ENCODE data around the gene TSPAN4. TPM values are rescaled to one million over a fixed set of nuclear protein-coding genes. Genes with fewer than 3 reads are reported as not detected.

The TSPAN4 gene
- total RNA-seq, 4 donors from 2014 or later: 25.1 to 75.0 (median 32.4) TPM

- H3K27ac ChIP-seq: peak overlapping the region; percentile 88 to 95 (median 92)
- WGBS, 2 donors (ENCODE audit: low coverage in 1 of 2): 28 to 50% methylated on average over 2 to 28 of the region's 31 CpGs
- H3K27me3 ChIP-seq: peaks cover 25% of the 10 kb centered on the region
- no peaks in the 10 kb centered on the region for H3K9me3 ChIP-seq
- H3K4me3 ChIP-seq: peak overlapping the region in 3 of 4 donors; percentile 54 to 86 (median 65)
- H3K4me1 ChIP-seq: peaks cover 32 to 83% (median 64%) of the 10 kb centered on the region in 4 donors
- H3K36me3 ChIP-seq: peaks cover 0 to 13% (median 4%) of the 10 kb centered on the region in 4 donors
- peak; percentile 86 for DNase-seq
- TF ChIP-seq POLR2AphosphoS5 (IDR thresholded peaks at IDR 0.05) (peak; percentile 53 to 68 (median 65)), EP300 (IDR thresholded peaks at IDR 0.05; ENCODE audit: low read depth) (no peak), CTCF (IDR thresholded peaks at IDR 0.05) (peak in 1 of 5 experiments; percentile 25), POLR2A (IDR thresholded peaks at IDR 0.05) (peak; percentile 54)
- in situ Hi-C loops (cut with MboI; ENCODE audit: low pct_ligation_motif_present in 1 of 4, low pct_unique_long_range_greater_than_20kb in 1 of 4, low sequenced_read_pairs in 3 of 4) (no loop called here), intact Hi-C loops (cut with DNase I; ENCODE audit: low total_unique reads) (no loop called here)
These were observed 8.0 kb upstream of the TSPAN4 start for GRCh38 chr11:834371-835316.

GRCh38 chr11:836274-836673, 6.4 kb upstream of the TSPAN4 start:
- Histone ChIP-seq H3K4me1 (peaks cover 28 to 83% (median 56%) of the 10 kb centered on the region in 4 donors), H3K27ac (peak overlapping the region in 2 of 4 donors; percentile 91 to 92), H3K9me3 (no peaks in the 10 kb centered on the region), H3K36me3 (peaks cover 0 to 16% (median 6%) of the 10 kb centered on the region in 4 donors), H3K4me3 (no peak overlapping the region), H3K27me3 (peaks cover 9% of the 10 kb centered on the region)
- WGBS, 2 donors (ENCODE audit: low coverage in 1 of 2): 80% methylated on average over 4 of the region's 14 CpGs; no CpG with 5 or more reads in 1 of the 2 donors
- no peak for TF ChIP-seq POLR2AphosphoS5 (IDR thresholded peaks at IDR 0.05)
- TF ChIP-seq CTCF (IDR thresholded peaks at IDR 0.05): no peak
- no peak for TF ChIP-seq EP300 (IDR thresholded peaks at IDR 0.05; ENCODE audit: low read depth)
- no peak for TF ChIP-seq POLR2A (IDR thresholded peaks at IDR 0.05)
- intact Hi-C loops (cut with DNase I; ENCODE audit: low total_unique reads): no loop called here
- DNase-seq: no peak
- in situ Hi-C loops (cut with MboI; ENCODE audit: low pct_ligation_motif_present in 1 of 4, low pct_unique_long_range_greater_than_20kb in 1 of 4, low sequenced_read_pairs in 3 of 4): no loop called here

- no peak for TF ChIP-seq EP300 (IDR thresholded peaks at IDR 0.05; ENCODE audit: low read depth)
- TF ChIP-seq POLR2A (IDR thresholded peaks at IDR 0.05): no peak
- no peak for TF ChIP-seq CTCF (IDR thresholded peaks at IDR 0.05)
- TF ChIP-seq POLR2AphosphoS5 (IDR thresholded peaks at IDR 0.05): no peak
- WGBS, 2 donors (ENCODE audit: low coverage in 1 of 2): 79% methylated on average over 7 of the region's 9 CpGs; no CpG with 5 or more reads in 1 of the 2 donors
- Histone ChIP-seq H3K27me3 (peaks cover 5% of the 10 kb centered on the region), H3K36me3 (peaks cover 0 to 16% (median 6%) of the 10 kb centered on the region in 4 donors), H3K4me3 (no peak overlapping the region), H3K4me1 (peaks cover 33 to 83% (median 60%) of the 10 kb centered on the region in 4 donors), H3K27ac (peak overlapping the region in 1 of 4 donors; percentile 91), H3K9me3 (no peaks in the 10 kb centered on the region)
- intact Hi-C loops (cut with DNase I; ENCODE audit: low total_unique reads): no loop called here
- in situ Hi-C loops (cut with MboI; ENCODE audit: low pct_ligation_motif_present in 1 of 4, low pct_unique_long_range_greater_than_20kb in 1 of 4, low sequenced_read_pairs in 3 of 4): no loop called here
- no peak for DNase-seq
These were observed 6.0 kb upstream of the TSPAN4 start for GRCh38 chr11:836700-837099.
